Naive B cell (primary cell): ENCODE data around the gene ZSWIM5. TPM values are rescaled to one million over a fixed set of nuclear protein-coding genes. Genes with fewer than 3 reads are reported as not detected.
"Not testable (repeated sequence)": the region's sequence is repeated elsewhere in the genome, so short reads cannot be mapped to it uniquely, and the experiment has no call there.

Source experiments
- ATAC-seq, 2 donors: fragments of 150-1000 bp; cut with Tn5 transposase; 2 replicates each; pipeline ENCODE4 v1.10.0; 2021; ENCODE audit warnings: low read depth in 2 of 2, mild to moderate bottlenecking in 2 of 2, moderate library complexity in 2 of 2
- DNase-seq: peaks from one replicate; pipeline ENCODE4 v3.0.0; 2022
- H3K27ac Mint-ChIP-seq, 6 donors: one replicate each; pipeline ENCODE4 v1.8.0; 2020 to 2022; ENCODE audit warnings: mild to moderate bottlenecking in 6 of 6, mixed read lengths in 6 of 6, moderate library complexity in 5 of 6, inconsistent platforms in 2 of 6
- H3K27me3 Mint-ChIP-seq, 3 donors: one replicate each; pipeline ENCODE4 v1.8.0; 2021 to 2022; ENCODE audit warnings: mixed read lengths in 3 of 3, mild to moderate bottlenecking in 1 of 3
- H3K36me3 Mint-ChIP-seq, 2 donors: one replicate each; pipeline ENCODE4 v1.8.0; 2020 to 2022; ENCODE audit warnings: mixed read lengths in 2 of 2, inconsistent platforms in 1 of 2, mild to moderate bottlenecking in 1 of 2
- H3K4me1 Mint-ChIP-seq, 3 donors: one replicate each; pipeline ENCODE4 v1.8.0; 2020 to 2022; ENCODE audit warnings: mixed read lengths in 3 of 3, inconsistent platforms in 1 of 3, mild to moderate bottlenecking in 1 of 3, moderate library complexity in 1 of 3
- H3K4me3 Mint-ChIP-seq, 8 donors: one replicate each; pipeline ENCODE4 v1.8.0; 2020 to 2022; ENCODE audit warnings: mild to moderate bottlenecking in 8 of 8, mixed read lengths in 8 of 8, moderate library complexity in 8 of 8, inconsistent platforms in 2 of 8
- H3K9me3 Mint-ChIP-seq, 7 donors: one replicate each; pipeline ENCODE4 v1.8.0; 2020 to 2022; ENCODE audit warnings: mixed read lengths in 7 of 7, mild to moderate bottlenecking in 5 of 7, inconsistent platforms in 2 of 7, moderate library complexity in 1 of 7
- polyA plus RNA-seq, 6 donors: library from polyadenylated mRNA; unstranded; fragments of 300-500 nt; fragmentation: Illumina TruSeq; gene quantifications; one replicate each; pipeline ENCODE4 v1.2.3, GENCODE V29; 2021; ENCODE audit warnings: low read depth in 6 of 6

ZSWIM5 gene
- polyA plus RNA-seq, 6 donors from 2014 or later, result 0.07 to 0.11 TPM; not detected in 4

- Mint-ChIP-seq H3K27me3 (peaks cover 4 to 38% (median 20%) of the 10 kb centered on the region in 3 donors), H3K36me3 (no peaks in the 10 kb centered on the region), H3K4me3 (no peak overlapping the region), H3K4me1 (no peaks in the 10 kb centered on the region), H3K27ac (no peak overlapping the region), H3K9me3 (peaks cover 0 to 14% (median 6%) of the 10 kb centered on the region in 7 donors)
- DNase-seq (no peak), ATAC-seq (no peak)
Observed at GRCh38 chr1:45152126-45152525, 54.3 kb downstream of the ZSWIM5 start.

- Mint-ChIP-seq H3K4me1 (no peaks in the 10 kb centered on the region), H3K27ac (no peak overlapping the region), H3K27me3 (peaks cover 4 to 20% (median 11%) of the 10 kb centered on the region in 3 donors), H3K9me3 (peaks cover 0 to 3% (median under 1%) of the 10 kb centered on the region in 7 donors), H3K36me3 (no peaks in the 10 kb centered on the region), H3K4me3 (no peak overlapping the region)
- no peak for ATAC-seq
- DNase-seq, result no peak
Observed at GRCh38 chr1:45148209-45148825, 58.1 kb downstream of the ZSWIM5 start.

GRCh38 chr1:45146833-45147232 lies 59.6 kb downstream of the ZSWIM5 start:
- ATAC-seq (no peak), DNase-seq (no peak)
- H3K4me1 Mint-ChIP-seq, result no peaks in the 10 kb centered on the region
- H3K36me3 Mint-ChIP-seq, result no peaks in the 10 kb centered on the region
- peaks cover 0 to 1% (median 0%) of the 10 kb centered on the region in 7 donors for H3K9me3 Mint-ChIP-seq
- no peak overlapping the region for H3K4me3 Mint-ChIP-seq
- no peak overlapping the region for H3K27ac Mint-ChIP-seq
- H3K27me3 Mint-ChIP-seq, result peaks cover under 1 to 13% (median 6%) of the 10 kb centered on the region in 3 donors

GRCh38 chr1:45141247-45142003 lies 65.0 kb downstream of the ZSWIM5 start:
- H3K27ac Mint-ChIP-seq, result no peak overlapping the region
- H3K4me3 Mint-ChIP-seq, result no peak overlapping the region
- no peaks in the 10 kb centered on the region for H3K4me1 Mint-ChIP-seq
- H3K36me3 Mint-ChIP-seq, result no peaks in the 10 kb centered on the region
- no peak for ATAC-seq
- peaks cover 0 to 19% (median 5%) of the 10 kb centered on the region in 3 donors for H3K27me3 Mint-ChIP-seq
- no peak for DNase-seq
- H3K9me3 Mint-ChIP-seq, result no peaks in the 10 kb centered on the region

DNA sequence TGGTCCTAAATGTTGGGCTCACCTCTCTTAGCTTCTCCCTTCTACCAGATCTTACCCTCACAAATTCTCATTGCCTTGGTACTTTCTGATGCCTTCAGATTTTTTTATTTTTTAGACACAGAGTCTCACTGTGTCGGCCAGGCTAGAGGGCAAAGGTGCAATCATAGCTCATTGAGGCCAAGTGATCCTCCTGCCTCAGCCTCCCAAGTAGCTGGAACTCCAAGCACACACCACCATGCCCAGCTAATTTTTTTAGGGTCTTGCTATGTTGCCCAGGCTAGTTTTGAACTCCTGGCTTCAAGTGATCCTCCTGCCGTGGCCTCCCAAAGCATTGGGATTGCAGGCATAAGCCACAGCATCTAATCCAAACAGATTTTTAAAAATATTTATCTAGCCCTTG lies 69.4 kb downstream of the ZSWIM5 start:
- peaks cover 0 to 6% (median 0%) of the 10 kb centered on the region in 7 donors for H3K9me3 Mint-ChIP-seq

GRCh38 chr1:45135316-45135715 lies 71.1 kb downstream of the ZSWIM5 start:
- H3K4me3 Mint-ChIP-seq, result no peak overlapping the region
- ATAC-seq (no peak), DNase-seq (no peak)
- H3K4me1 Mint-ChIP-seq, result no peaks in the 10 kb centered on the region
- peaks cover 0 to 16% (median 6%) of the 10 kb centered on the region in 3 donors for H3K27me3 Mint-ChIP-seq
- no peak overlapping the region for H3K27ac Mint-ChIP-seq
- H3K9me3 Mint-ChIP-seq, result peaks cover 0 to 6% (median 0%) of the 10 kb centered on the region in 7 donors
- H3K36me3 Mint-ChIP-seq, result no peaks in the 10 kb centered on the region

More for the DNA sequence above, 69.4 kb downstream of the ZSWIM5 start:
- no peaks in the 10 kb centered on the region for H3K36me3 Mint-ChIP-seq
- peaks cover 0 to 19% (median 6%) of the 10 kb centered on the region in 3 donors for H3K27me3 Mint-ChIP-seq
- H3K27ac Mint-ChIP-seq, result no peak overlapping the region
- no peaks in the 10 kb centered on the region for H3K4me1 Mint-ChIP-seq
- H3K4me3 Mint-ChIP-seq, result no peak overlapping the region
- DNase-seq, result no peak
- no peak for ATAC-seq

DNA sequence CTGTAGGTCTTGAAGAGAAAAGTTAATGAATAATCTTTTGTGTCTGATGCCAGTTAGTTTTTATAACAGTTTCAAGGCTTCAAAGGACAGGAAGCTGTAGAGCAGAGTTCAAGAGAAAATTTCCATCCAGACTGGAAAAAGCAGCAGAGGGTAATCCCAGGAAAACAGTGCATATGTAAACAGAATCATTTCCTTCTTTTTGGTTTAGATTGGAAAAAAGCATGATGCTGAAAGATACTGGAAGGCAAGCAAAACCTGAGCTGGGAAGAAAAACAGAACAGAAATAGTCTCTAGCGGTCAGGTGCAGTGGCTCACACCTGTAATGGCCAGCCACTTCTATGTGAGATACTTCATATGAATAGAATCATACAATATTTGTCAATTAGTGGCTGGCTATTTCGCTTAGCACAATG lies 71.9 kb downstream of the ZSWIM5 start:
- ATAC-seq (no peak), DNase-seq (no peak)
- peaks cover 0 to 6% (median 0%) of the 10 kb centered on the region in 7 donors for H3K9me3 Mint-ChIP-seq
- no peak overlapping the region for H3K4me3 Mint-ChIP-seq
- peaks cover 0 to 12% (median 6%) of the 10 kb centered on the region in 3 donors for H3K27me3 Mint-ChIP-seq
- H3K4me1 Mint-ChIP-seq, result no peaks in the 10 kb centered on the region
- no peaks in the 10 kb centered on the region for H3K36me3 Mint-ChIP-seq
- no peak overlapping the region for H3K27ac Mint-ChIP-seq

DNA sequence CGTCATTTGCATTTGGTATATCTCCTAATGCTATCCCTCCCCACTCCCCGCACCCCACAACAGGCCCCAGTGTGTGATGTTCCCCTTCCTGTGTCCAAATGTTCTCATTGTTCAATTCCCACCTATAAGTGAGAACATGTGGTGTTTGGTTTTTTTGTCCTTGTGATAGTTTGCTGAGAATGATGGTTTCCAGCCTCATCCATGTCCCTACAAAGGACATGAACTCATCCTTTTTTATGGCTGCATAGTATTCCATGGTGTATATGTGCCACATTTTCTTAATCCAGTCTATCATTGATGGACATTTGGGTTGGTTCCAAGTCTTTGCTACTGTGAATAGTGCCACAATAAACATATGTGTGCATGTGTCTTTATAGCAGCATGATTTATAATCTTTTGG lies 73.7 kb downstream of the ZSWIM5 start:
- H3K27me3 Mint-ChIP-seq, H3K4me1 Mint-ChIP-seq, ATAC-seq, H3K36me3 Mint-ChIP-seq, H3K27ac Mint-ChIP-seq, H3K4me3 Mint-ChIP-seq, DNase-seq, H3K9me3 Mint-ChIP-seq: not testable (repeated sequence)

DNA sequence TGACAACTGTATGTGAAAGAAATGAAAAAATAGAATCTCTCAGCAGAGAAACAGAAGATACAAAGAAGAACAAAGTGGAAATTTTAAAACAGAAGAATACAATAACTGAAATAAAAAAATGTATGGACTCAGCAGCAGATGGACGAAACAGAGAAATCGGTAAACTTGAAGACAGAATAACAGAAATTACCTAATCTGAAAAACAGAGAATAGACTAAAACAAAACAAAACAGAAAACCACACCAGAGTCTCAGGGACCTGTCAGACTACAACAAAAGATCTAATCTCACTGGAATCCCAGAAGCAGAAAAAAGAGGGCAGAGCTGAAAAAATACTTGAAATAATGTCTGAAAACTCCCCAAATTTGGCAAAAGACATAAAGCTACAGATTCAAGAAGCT lies 83.0 kb downstream of the ZSWIM5 start:
- ATAC-seq, result no peak
- Mint-ChIP-seq H3K27ac (no peak overlapping the region), H3K27me3 (peaks cover 11 to 27% (median 26%) of the 10 kb centered on the region in 3 donors), H3K4me1 (no peaks in the 10 kb centered on the region), H3K4me3 (no peak overlapping the region), H3K9me3 (no peaks in the 10 kb centered on the region), H3K36me3 (peaks cover 0 to 12% of the 10 kb centered on the region in 2 donors)
- DNase-seq, result no peak

DNA sequence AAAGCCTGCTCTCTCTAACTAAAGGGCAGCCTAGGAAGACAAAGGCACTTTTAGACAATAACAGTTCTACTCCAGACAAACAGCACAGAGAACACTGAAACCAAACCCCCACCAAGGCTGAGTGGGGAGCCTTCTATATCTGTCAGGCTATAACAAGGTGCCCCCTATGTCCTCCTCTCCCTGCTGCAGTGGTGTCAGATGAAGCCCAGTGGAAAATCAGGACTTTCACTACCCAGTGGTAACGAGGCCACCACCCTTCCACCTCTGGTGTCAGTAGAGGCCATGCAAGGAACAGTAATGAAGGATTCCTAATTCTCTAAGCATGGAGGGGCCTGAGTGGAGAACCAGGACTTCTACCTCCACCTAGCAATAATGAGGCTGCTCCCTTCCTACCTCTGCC lies 83.7 kb downstream of the ZSWIM5 start:
- DNase-seq (no peak), ATAC-seq (no peak)
- H3K27ac Mint-ChIP-seq, result peak overlapping the region in 1 of 6 donors; percentile 46
- peaks cover 0 to 12% of the 10 kb centered on the region in 2 donors for H3K36me3 Mint-ChIP-seq
- H3K9me3 Mint-ChIP-seq, result no peaks in the 10 kb centered on the region
- no peak overlapping the region for H3K4me3 Mint-ChIP-seq
- no peaks in the 10 kb centered on the region for H3K4me1 Mint-ChIP-seq
- H3K27me3 Mint-ChIP-seq, result peaks cover 11 to 27% (median 26%) of the 10 kb centered on the region in 3 donors

GRCh38 chr1:45117766-45118165 lies 88.6 kb downstream of the ZSWIM5 start:
- no peak overlapping the region for H3K27ac Mint-ChIP-seq
- no peak for ATAC-seq
- H3K9me3 Mint-ChIP-seq, result no peaks in the 10 kb centered on the region
- H3K27me3 Mint-ChIP-seq, result peaks cover 11 to 27% (median 26%) of the 10 kb centered on the region in 3 donors
- H3K4me1 Mint-ChIP-seq, result peaks cover 4 to 9% (median 6%) of the 10 kb centered on the region in 3 donors
- H3K4me3 Mint-ChIP-seq, result no peak overlapping the region
- peaks cover 0 to 12% of the 10 kb centered on the region in 2 donors for H3K36me3 Mint-ChIP-seq
- DNase-seq, result no peak

- H3K4me3 Mint-ChIP-seq, result no peak overlapping the region
- H3K27me3 Mint-ChIP-seq, result peaks cover 8 to 24% (median 19%) of the 10 kb centered on the region in 3 donors
- H3K4me1 Mint-ChIP-seq, result peaks cover 4 to 9% (median 6%) of the 10 kb centered on the region in 3 donors
- H3K27ac Mint-ChIP-seq, result peak overlapping the region in 1 of 6 donors; percentile 23
- DNase-seq, result no peak
- H3K36me3 Mint-ChIP-seq, result peaks cover 0 to 9% of the 10 kb centered on the region in 2 donors
- no peak for ATAC-seq
- no peaks in the 10 kb centered on the region for H3K9me3 Mint-ChIP-seq
Observed at GRCh38 chr1:45116820-45117219, 89.6 kb downstream of the ZSWIM5 start.

- peaks cover 4 to 9% (median 6%) of the 10 kb centered on the region in 3 donors for H3K4me1 Mint-ChIP-seq
- DNase-seq, result no peak
- peaks cover 7 to 19% (median 14%) of the 10 kb centered on the region in 3 donors for H3K27me3 Mint-ChIP-seq
- peaks cover 0 to 4% of the 10 kb centered on the region in 2 donors for H3K36me3 Mint-ChIP-seq
- H3K4me3 Mint-ChIP-seq, result no peak overlapping the region
- no peak overlapping the region for H3K27ac Mint-ChIP-seq
- no peak for ATAC-seq
- H3K9me3 Mint-ChIP-seq, result no peaks in the 10 kb centered on the region
Observed at GRCh38 chr1:45116340-45116739, 90.1 kb downstream of the ZSWIM5 start.

DNA sequence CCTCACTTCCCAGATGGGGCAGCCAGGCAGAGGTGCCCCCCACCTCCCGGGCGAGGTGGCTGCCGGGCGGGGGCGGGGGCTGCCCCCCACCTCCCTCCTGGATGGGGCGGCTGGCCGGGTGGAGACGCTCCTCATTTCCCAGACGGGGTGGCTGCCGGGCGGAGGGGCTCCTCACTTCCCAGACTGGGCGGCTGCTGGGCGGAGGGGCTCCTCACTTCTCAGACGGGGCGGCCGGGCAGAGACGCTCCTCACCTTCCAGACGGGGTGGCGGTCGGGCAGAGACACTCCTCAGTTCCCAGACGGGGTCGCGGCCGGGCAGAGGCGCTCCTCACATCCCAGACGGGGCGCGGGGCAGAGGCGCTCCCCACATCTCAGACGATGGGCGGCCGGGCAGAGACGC lies 91.2 kb downstream of the ZSWIM5 start:
- H3K27ac Mint-ChIP-seq, H3K36me3 Mint-ChIP-seq, ATAC-seq, DNase-seq, H3K4me3 Mint-ChIP-seq, H3K27me3 Mint-ChIP-seq, H3K9me3 Mint-ChIP-seq, H3K4me1 Mint-ChIP-seq: not testable (repeated sequence)
